A673 (cell line): ENCODE data around the gene HCCS. TPM values are rescaled to one million over a fixed set of nuclear protein-coding genes. Genes with fewer than 3 reads are reported as not detected.

Experiments
- BruUV-seq: library from RNA; stranded (reverse); fragments of 400-500 nt; replicated peaks from 2 replicates; lab custom pipeline; 2021; lab: Mats Ljungman, UMichigan
- CTCF ChIA-PET: fragments of 300-600 bp; sonication (Branson Sonifier 250); formaldehyde crosslinking; loops from one replicate; lab custom pipeline; 2022; ENCODE audit warnings: antibody characterized with exemption; lab: Charles Lee
- POLR2A ChIA-PET: fragments of 300-600 bp; sonication (Branson Sonifier 250); formaldehyde crosslinking; loops from one replicate; lab custom pipeline; 2022; ENCODE audit warnings: antibody characterized with exemption; ENCODE audit not compliant: low non-redundant PET; lab: Charles Lee
- DNase-seq: peaks from one replicate; pipeline ENCODE4 v3.0.0-alpha.2; 2015; ENCODE audit warnings: low spot score
- H3K27ac ChIP-seq: fragments of 200-600 bp; sonication (generic); 2 replicates; pipeline ENCODE4 v1.5.1; 2016; ENCODE audit warnings: mixed run types, low read depth, mild to moderate bottlenecking, mixed read lengths, antibody characterized with exemption, low read length; ENCODE audit not compliant: poor library complexity, severe bottlenecking
- H3K27me3 ChIP-seq: fragments of 200-600 bp; sonication (generic); replicated peaks from 2 replicates; pipeline ENCODE4 v1.6.1; 2017; ENCODE audit warnings: mixed run types, low read depth, mild to moderate bottlenecking, mixed read lengths, antibody characterized with exemption, low read length; ENCODE audit not compliant: insufficient read depth, poor library complexity
- H3K36me3 ChIP-seq: fragments of 200-600 bp; sonication (generic); 2 replicates; pipeline ENCODE4 v1.6.1; 2016; ENCODE audit warnings: mixed run types, mild to moderate bottlenecking, mixed read lengths, antibody characterized with exemption, low read length; ENCODE audit not compliant: insufficient read depth, poor library complexity, severe bottlenecking
- H3K4me1 ChIP-seq: fragments of 200-600 bp; sonication (generic); 2 replicates; pipeline ENCODE4 v1.6.1; 2017; ENCODE audit warnings: mixed run types, mild to moderate bottlenecking, mixed read lengths, antibody characterized with exemption, low read length; ENCODE audit not compliant: insufficient read depth, poor library complexity, severe bottlenecking
- H3K4me3 ChIP-seq: fragments of 200-600 bp; sonication (generic); 2 replicates; pipeline ENCODE4 v1.5.1; 2016; ENCODE audit warnings: low read depth, mixed run types, mild to moderate bottlenecking, mixed read lengths, low read length; ENCODE audit not compliant: poor library complexity, severe bottlenecking
- H3K9me3 ChIP-seq: fragments of 200-600 bp; sonication (generic); 2 replicates; pipeline ENCODE4 v1.6.1; 2016; ENCODE audit warnings: mixed run types, low read depth, mild to moderate bottlenecking, mixed read lengths, antibody characterized with exemption, low read length; ENCODE audit not compliant: poor library complexity, severe bottlenecking
- EZH2 ChIP-seq: fragments of 200-600 bp; sonication (generic); IDR thresholded peaks from 2 replicates; pipeline ENCODE4 v1.6.1; 2017; ENCODE audit warnings: borderline replicate concordance, low read depth, mild to moderate bottlenecking, mixed read lengths, antibody characterized with exemption, low read length; ENCODE audit not compliant: poor library complexity, severe bottlenecking
- intact Hi-C: fragments of 100-400 bp; cut with micrococcal nuclease; formaldehyde crosslinking; loops from one replicate; pipeline ENCODE4 v1.10.0; 2022; ENCODE audit not compliant: unreplicated experiment
- total RNA-seq: library from RNA; stranded (reverse); gene quantifications from 2 replicates; pipeline ENCODE4 v1.2.3, GENCODE V29; 2021
- TF ChIP-seq, protein P1 (sequence below): fragments of 300-800, 200-600 bp; sonication (generic); conservative IDR thresholded peaks from 2 replicates; pipeline ENCODE4 v1.5.1; 2017; ENCODE audit warnings: low read depth, mild to moderate bottlenecking, antibody characterized with exemption, low read length, moderate library complexity, mixed read lengths

HCCS gene
- total RNA-seq, 1 experiment from 2014 or later: 51.2 TPM

DNA sequence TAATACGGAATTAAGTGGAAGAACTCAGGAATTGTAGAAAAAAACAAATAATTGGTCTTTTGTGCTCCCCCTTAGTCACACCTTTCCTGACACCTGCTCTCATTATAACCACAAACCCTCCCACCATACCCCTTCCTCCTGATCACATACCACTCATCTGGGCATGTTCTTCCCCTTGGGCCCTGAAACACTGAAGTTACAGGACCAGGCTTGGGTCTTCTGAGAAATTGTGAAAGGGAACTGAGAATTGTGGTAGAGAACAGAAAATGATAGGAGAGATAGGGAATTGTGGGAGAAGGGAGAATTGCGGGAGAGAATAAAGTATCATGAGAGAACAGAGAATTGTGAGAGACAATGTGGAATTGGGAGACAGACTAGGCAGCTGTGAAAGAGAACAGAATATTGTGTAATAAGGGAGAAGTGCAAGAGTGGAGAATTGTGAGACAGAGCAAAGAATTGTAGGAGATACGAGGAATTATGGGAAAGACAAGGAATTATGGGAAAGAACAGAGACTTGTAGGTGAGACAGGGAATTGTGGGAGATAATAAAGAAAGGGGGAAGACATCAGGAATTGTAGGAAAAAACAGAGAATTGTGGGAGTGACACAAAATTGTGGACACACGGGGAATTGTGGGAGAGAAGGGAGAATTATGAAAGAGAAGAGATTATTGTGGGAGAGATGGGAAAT, 2.7 kb upstream of the HCCS start:
- intact Hi-C loops: loop anchor here (10.0 kb wide), 1 partner anchor 924 kb away; no protein-coding TSS in a partner anchor
- POLR2A ChIA-PET: no interaction called here
- TF ChIP-seq, protein P1, sequence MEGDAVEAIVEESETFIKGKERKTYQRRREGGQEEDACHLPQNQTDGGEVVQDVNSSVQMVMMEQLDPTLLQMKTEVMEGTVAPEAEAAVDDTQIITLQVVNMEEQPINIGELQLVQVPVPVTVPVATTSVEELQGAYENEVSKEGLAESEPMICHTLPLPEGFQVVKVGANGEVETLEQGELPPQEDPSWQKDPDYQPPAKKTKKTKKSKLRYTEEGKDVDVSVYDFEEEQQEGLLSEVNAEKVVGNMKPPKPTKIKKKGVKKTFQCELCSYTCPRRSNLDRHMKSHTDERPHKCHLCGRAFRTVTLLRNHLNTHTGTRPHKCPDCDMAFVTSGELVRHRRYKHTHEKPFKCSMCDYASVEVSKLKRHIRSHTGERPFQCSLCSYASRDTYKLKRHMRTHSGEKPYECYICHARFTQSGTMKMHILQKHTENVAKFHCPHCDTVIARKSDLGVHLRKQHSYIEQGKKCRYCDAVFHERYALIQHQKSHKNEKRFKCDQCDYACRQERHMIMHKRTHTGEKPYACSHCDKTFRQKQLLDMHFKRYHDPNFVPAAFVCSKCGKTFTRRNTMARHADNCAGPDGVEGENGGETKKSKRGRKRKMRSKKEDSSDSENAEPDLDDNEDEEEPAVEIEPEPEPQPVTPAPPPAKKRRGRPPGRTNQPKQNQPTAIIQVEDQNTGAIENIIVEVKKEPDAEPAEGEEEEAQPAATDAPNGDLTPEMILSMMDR: no peak
- no peak for TF ChIP-seq EZH2
- no peak overlapping the region for H3K27ac ChIP-seq
- no peaks in the 10 kb centered on the region for H3K27me3 ChIP-seq
- no peaks in the 10 kb centered on the region for H3K4me1 ChIP-seq
- H3K36me3 ChIP-seq: no peaks in the 10 kb centered on the region
- no peaks in the 10 kb centered on the region for H3K9me3 ChIP-seq
- no peak overlapping the region for H3K4me3 ChIP-seq
- CTCF ChIA-PET: no interaction called here
- BruUV-seq: no TSS peak
- no peak for DNase-seq

DNA sequence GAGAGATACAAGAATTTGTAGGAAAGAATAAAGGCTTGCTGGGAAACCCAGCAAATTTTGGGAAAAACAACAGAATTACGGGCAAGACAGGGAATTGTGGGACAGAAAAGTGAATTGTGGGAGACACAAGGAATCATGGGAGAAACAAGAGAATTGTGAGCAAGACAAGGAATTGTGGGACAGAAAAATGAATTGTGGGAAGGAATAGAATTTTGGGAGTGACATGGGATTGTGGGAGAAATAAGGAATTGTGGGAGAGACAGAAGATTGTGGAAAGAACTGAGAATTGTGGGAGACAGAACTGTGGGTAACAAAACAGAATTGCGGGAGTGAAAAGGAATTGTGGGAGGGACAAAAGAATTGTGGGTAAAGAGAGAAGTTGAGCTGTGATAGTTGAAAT, 1.2 kb upstream of the HCCS start:
- CTCF ChIA-PET: no interaction called here
- intact Hi-C loops: loop anchor here (10.0 kb wide), 1 partner anchor 925 kb away; no protein-coding TSS in a partner anchor

DNA sequence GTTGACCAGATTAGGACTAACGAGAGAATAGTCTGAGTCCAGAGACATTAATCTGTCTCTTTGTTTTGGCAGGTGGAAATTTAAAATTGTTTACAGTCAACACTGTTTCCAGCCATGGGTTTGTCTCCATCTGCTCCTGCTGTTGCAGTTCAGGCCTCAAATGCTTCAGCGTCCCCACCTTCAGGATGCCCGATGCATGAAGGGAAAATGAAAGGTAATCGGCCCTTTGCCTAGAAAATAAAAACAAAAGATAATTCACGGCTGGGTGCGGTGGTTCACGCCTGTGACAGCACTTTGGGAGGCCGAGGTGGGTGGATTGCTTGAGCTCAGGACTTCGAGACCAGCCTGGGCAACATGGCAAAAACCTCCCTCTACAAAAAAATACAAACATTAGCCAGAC, 815 bp downstream of the HCCS start:
- intact Hi-C loops: no loop called here
- Histone ChIP-seq H3K4me1 (no peaks in the 10 kb centered on the region), H3K9me3 (no peaks in the 10 kb centered on the region), H3K27ac (peak overlapping the region; percentile 84), H3K27me3 (no peaks in the 10 kb centered on the region), H3K36me3 (peaks cover 23% of the 10 kb centered on the region), H3K4me3 (peak overlapping the region; percentile 66)
- no peak for DNase-seq
- POLR2A ChIA-PET: no interaction called here
- TF ChIP-seq, protein P1: no peak
- TF ChIP-seq EZH2: no peak
- CTCF ChIA-PET: interaction anchor here (0.6 kb wide), 1 partner anchor 19 kb away, joined by 3 read pairs; no protein-coding TSS in a partner anchor
- TSS peak; percentile 35 for BruUV-seq

More for the DNA sequence above, 1.2 kb upstream of the HCCS start:
- no peak for DNase-seq
- TF ChIP-seq EZH2: no peak
- TF ChIP-seq, protein P1: no peak
- POLR2A ChIA-PET: no interaction called here
- H3K4me3 ChIP-seq: peak overlapping the region; percentile 66
- peaks cover 5% of the 10 kb centered on the region for H3K36me3 ChIP-seq
- BruUV-seq: no TSS peak
- H3K9me3 ChIP-seq: no peaks in the 10 kb centered on the region
- no peaks in the 10 kb centered on the region for H3K27me3 ChIP-seq
- H3K4me1 ChIP-seq: no peaks in the 10 kb centered on the region
- H3K27ac ChIP-seq: no peak overlapping the region
